NCI-H1417 (cell line): ENCODE measurements around the gene GOLT1A.

Experiments used
- DNase-seq, 3 experiments: peaks; one replicate each; lab custom pipeline; 2025; lab: John Stamatoyannopoulos, UW

GOLT1A gene

DNA sequence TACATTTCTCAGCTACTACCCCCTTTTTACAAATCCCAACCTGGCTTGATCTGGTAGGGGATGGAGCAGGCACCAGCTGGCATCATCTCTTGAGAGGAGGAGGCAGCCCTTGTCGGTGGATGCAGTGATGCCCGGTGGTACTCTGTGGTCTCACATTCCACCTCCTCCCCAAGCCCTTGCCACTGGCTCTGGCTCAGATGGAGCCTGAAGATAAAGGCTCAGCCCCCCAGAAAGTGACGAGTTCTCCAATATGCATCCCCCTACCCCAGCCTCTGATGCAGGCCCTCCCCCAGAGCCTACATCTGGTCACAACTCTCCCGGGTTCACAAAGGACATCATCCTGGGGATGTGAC, 3.8 kb upstream of the GOLT1A start:
- DNase-seq: no peak

DNA sequence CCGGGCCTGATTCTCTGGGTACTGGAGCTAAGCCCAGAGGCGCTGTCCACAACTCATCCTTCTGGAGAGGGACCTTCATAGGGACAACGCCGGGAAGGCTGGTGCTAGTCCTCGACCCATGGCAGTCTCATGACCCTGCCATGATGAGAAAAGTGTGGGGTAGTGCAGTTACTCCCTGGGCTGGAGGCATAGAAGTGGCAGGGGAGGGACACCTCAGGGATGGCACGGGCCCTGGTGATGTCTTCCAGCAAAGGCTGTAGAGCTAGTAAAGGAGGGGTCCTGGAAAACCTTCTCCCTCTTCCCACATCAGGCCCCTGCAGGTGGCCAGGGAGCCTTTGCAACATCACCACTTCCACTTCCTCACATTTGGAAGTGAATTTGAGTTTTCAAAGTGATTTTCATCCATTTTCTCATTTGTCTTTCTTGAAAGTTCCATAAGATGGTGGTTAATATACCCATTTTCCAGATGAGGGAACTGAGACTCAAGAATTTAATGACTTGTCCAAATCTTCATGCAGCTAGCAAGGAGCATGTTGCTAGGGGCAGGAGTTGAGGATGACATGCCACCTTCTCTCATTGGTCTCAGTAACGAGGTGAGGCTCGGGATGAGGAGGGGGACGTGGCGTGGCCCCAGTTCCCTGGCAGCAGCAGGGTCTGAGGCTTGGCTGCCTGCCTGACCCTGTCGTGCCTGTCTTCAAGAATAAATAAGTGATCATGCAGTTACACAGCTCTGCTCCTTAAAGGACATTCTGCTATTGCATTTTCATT, 3.3 kb upstream of the GOLT1A start:
- DNase-seq: no peak

DNA sequence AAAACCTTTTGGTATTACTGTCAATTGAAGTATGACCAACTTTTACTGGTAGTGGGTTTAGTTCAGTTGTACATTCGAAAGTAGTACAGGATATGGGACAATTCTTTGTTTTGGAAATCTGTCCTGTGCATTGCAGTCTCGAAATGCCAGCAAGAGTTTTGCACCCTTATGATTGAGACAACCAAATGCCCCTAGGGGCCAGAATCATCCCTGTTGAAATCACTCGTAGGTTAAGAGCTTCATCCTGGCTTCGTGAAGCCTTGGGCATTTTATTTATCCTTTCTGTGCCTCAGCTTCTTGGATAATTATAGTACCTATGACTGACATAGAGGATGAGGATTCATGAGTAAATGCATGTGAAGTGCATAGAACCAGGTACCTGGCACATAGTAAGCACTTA, 2.4 kb upstream of the GOLT1A start:
- DNase-seq: no peak

DNA sequence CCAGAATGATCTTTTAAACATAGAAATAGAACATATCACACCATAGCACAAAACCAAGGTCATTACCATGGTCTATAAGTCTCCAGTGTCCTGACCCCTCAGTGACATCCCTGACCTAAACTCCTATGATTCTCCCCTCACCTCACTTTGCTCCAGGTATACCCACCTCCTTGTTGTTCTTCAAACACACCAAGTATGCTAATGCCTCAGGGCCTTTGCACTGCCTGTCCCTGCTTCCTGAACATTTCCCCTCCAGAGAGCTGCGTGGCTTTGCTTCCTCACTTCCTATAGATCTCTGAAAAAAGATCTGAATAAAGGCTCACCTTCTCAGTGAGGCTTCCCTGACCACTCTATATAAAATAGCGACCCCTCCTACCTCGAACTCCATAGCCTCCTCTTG, 1.1 kb downstream of the GOLT1A start:
- no peak for DNase-seq

DNA sequence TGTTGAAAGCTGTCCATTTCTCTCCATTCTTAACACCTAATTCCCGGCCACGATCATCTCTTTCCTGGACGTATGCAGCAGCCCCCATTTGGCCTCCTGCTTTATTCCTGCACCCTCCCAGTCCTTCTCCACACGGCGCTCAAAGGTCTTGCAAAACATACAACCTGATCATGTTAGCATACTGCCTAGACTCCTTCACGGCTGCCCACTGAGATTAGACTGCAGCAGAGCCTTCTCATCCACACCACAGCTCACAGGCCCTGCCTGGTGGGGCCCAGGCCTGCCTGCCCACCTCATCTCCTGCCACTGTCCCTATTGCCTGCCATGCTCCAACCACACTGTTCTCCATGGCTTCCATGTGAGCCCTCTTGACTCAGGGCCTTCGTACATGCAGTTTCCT, 2.7 kb downstream of the GOLT1A start:
- DNase-seq: no peak

DNA sequence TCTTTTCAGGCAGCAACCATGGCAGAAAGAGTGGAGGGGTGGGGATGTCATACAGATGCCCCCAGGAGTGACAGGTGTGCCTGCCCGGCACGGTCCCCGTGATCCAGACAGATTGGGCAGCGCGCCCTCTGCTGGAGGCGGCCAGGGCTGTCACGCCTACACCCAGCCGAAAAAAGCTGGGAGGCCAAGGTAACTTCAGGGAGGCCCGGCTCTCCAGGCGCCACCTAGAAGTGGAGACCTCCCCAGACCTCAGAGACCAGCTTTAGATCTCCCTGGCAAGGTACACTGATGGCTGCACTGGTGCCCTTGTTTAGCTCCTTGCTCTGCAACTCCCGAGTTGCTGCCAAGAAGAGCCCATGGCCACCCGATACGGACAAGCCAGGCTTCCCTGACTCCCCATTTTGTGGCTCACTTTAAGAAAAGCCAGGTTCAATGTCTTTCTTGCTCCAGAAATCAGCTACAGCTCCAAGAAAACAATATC, 6.6 kb downstream of the GOLT1A start:
- DNase-seq: peak; percentile 29 to 75 (median 49)

DNA sequence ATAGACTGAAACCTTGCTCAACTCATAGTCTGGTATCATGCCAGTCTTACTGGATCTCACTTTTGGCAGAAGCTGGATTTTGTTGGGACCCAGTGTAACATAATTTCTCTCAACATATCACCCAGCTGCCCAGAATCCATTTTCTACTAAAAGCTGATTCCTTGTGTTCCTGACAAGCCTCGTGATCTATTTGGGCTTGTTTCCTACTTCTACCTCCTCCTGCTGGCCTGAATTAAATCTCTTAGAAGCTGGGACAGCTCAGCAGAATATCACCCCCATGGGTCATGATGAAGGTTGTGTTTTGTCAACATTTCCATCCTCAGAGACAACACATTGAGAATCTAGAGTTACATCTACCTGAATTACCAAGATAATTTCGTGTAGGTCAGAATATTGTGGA, 7.7 kb downstream of the GOLT1A start:
- DNase-seq: no peak

DNA sequence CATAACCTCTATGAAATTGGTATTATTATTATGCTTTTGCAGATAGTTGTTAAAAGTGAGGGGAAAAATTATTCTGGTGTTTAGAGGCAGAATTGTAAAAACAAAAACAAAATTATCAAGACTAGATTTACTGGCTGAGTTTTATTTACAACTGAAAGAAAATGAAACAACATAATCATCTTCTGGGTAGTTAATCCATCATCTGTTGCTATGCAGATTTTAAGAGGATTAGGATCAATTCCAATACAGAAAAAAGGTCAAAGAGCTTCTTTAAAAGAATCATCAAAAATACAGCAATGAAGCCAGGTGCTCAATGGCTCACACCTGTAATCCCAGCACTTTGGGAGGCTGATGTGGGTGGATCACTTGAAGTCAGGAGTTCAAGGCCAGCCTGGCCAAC, 8.3 kb downstream of the GOLT1A start:
- DNase-seq: no peak

DNA sequence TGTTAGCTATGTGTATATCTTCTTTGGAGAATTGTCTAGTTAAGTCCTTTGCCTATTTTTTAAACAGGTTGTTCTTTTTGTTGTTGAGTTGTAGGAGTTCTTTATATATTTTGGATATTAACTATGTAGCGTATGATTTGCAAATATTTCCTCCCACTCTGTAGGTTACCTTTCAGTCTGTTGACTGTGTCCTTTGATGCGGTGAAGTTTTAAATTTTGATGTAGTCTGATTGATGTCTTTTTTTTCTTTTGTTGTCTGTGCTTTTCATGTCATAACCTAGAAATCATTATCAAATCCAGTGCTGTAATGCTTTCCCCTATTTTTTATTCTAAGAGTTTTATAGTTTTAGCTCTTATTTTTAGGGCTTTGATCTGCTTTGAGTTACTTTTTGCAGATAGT, 8.8 kb downstream of the GOLT1A start:
- no peak for DNase-seq

DNA sequence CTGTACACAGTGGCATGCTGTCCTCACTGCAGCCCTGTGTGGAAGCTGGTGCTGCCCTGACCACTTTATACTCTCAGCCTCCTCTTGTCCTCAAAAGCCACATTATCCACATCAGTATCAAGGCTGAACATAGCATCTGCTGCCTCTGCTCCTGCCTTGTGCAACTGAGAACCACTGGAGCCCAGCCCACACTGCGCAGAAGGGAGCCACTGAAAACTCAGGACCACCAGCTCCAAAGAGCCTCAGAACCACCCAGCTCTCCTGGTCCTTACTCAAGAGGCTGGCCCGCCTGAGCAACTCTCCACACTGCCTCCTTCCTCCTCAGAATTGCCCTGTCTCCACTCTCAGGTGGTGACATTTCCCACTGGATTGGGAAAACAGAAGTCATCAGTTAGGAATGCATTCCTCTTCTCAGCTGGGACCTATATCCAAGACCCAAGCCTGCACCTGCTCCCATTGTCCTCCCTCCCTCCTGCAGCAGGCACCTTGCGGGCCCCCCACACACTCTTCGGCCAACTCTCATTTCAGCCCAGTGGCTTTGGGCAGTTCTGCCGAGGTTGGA, 10.5 kb downstream of the GOLT1A start:
- DNase-seq: no peak

DNA sequence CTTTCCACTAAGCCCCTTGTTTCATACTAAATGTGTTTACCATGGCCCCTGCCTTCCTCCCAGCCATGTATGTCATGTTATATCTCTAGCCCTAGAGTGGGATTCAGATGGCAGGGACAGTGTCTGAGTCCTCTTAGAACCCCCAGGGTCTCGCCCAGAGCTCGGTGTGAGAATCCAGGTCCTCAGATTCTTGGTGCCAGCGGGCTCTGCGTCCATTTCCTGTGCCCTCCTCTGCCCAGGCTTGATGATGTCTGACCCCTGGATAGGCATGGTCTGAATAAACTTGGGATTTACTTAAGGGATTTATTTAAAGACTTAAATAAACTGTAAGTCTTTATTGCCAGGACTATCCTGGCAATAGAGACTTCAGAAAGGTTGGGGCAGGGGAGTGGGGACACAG, 11.3 kb downstream of the GOLT1A start:
- DNase-seq: no peak

DNA sequence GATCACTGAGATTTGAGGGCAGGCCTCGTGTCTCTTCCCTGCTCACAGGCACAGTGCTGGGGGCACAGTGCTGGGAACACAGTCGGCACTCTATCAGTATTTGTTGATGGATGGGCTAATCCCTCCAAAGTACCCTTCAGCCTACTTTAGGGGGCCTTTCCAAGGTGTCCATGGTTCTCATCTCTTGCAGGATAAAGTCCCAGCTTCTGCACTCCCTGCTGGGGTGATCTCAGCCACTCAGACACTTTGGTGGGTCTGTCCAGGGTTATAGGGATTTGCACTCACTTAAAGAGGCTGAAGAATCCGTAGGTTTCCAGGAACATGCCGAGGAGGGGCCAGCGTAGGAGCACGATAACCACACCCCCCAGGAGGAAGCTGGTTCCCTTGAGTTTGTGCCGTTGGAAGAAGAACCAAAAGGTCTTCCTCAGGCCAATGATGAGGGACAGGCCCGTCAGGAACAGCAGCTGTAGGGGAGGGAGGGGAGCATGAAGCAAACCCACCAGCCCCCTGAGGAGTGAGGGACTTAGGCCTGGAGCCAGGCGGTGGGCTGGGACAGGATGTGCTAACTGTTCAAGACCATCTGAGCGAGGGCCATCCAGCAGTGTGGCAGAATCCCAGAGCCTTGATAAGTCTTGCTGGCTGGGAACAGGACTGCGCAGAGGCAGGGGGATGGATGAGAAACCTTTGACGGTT, 12.3 kb downstream of the GOLT1A start:
- no peak for DNase-seq

DNA sequence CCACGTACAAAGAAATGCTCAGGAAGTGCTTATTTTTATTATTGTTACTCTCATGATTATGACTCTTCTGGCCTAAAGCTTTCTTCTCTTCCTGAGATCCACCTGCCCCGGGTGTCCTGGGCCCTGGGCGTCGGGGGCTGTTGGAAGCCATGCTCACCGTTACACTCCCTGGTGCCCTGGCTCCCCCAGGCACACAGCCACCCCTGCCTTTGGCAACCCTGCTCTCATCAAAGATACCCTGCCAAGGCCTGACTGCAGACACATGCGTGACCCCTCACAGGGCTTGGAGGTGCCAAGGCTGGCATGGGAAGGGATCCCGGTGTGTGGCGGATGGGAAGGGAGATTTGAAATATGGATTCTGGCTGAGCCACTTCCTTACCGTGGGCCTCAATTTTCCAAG, 14.2 kb downstream of the GOLT1A start:
- DNase-seq: no peak

DNA sequence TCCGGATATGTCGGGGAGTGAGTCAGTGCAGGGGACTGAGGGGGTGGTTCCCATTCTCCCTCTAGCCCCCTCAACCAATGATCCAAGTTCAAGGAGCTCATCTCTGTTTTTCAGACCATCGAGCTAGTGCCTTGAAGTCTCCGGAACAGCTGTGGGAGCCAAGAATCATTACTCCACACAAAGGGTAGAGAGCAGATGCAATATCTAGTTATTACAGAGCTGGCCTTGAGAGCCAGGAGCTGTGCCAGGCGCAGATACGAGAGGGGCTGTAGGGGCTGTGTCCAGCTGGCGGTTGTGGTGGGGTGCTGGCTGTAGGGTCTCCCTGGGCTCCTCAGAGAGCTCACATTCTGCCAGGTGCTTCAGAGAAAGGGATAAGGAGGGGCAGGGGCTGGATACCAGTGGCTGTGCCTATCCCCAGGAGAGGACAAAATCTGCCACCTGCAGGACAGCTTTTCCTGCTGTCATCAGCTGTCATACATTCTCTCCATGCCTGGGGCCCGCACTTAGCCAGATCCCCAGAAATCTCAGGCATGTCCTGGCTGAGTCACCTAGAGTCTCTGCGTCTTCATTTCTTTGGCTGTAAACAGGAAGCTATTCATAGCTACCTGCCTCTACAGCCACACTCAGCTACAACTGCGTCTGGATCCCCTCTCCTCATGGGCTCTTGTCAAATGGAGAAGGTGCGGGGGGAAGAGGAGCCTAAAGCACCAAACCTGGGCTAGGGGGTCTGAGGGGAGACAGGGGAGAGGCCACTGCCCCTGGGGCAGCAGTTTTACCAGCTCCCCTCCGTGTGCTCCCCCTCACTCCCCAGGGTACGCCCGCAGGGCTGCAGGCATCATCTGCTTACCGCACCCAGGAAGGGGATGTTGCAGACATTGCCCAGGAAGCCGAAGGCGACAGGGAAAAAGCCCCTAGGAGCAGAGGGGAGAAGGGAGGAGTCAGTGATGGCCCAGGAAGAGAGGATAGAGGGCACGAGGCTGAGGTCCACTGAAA, 15.1 kb downstream of the GOLT1A start:
- DNase-seq: peak in 1 of 3 experiments; percentile 17

DNA sequence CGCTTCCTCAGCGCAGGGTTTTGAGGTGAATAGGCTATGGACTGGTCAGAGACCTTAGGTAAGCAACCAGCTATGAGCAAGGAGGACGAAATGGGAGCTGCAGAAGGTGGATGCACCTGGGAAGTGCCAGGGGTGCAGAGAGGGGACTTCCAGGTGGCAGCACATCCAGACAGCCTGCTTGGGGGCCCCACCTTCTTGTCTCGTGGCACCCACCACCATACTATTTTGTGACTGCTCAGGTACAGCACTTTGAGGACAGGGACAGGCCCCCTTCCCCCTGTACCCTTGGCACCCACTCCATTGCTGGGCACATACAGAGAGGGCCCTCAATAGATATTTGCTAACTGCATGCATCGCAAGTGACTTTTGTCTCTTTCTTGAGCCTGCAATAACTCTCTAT, 16.7 kb downstream of the GOLT1A start:
- no peak for DNase-seq

DNA sequence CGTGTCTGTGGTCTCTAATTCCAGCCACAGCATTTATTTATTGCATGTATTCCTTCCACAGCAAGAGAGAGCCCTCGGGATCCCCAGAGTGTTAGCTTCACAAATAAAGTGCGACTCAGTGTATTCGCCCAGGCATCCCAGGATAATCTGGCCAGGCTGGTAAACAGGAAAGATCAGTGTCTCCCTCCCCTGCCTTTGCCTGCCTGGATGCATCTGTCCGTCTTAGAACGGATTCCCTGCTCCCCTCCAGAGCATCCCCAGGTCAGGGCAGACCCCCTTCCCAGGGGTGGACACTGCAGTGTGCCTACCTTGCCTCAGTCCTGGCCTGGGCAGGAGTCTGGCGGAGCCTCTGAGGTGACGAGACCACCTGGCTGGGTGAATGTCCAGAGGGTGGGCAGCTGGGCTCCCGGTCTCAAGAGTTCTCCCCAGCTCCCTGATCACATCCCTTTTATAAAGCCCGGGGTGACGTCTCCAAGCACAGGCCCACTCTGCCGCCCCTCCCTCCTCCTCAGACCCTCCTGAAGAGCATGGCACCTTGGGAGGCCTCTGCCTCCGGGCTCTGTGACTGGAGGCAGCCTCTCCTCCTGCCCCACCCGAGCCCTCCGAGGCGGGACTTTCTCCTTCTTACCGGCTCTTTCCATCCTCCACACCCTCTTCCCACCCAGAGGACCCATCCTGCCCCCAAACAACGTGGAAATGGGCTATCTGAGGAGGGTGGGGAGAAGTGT, 17.6 kb downstream of the GOLT1A start, which contains the start of gene KISS1:
Gene KISS1 (minus strand): TSS at position 424 of the 728 bp plus-strand sequence. CDS start 3,615 bp downstream, outside the sequence.
- no peak for DNase-seq

DNA sequence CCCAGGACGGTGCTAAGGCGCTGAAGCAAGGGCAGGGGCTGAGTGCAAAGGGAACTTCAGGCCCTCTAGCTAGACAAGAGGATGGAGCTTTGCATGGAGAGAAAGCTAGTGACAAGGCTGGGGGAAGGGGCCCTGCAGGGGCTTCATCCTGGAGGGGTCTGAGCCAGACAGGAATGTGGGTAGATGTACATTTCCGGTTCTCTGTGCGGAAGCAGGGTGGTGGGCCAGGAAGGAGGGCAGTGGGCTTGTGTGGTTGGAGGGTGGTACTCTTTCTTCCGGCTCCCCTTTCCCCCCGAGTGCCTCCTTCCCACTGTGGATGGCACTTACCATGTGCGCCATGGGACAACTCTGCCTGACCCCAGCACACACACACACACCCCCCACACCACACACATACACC, 19.0 kb downstream of the GOLT1A start:
- no peak for DNase-seq

DNA sequence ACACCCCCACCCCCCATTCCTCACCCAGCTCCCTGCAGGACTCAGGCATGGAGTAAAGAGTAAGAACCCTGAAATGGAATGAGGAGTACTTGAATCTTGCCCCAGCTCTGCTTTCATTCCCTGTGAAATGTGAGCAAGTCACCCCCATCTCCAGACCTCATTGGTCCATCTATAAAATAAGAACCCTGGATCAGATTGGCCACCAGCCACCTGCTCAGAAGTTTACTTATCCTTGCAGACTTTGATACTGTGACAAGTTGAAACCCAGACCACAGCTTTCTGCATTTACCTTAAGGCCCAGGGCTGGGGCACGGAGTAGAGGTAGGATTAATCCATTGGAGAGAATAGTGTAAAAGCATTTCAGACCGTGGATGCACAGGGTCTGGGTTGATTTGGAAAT, 19.7 kb downstream of the GOLT1A start:
- DNase-seq: no peak

DNA sequence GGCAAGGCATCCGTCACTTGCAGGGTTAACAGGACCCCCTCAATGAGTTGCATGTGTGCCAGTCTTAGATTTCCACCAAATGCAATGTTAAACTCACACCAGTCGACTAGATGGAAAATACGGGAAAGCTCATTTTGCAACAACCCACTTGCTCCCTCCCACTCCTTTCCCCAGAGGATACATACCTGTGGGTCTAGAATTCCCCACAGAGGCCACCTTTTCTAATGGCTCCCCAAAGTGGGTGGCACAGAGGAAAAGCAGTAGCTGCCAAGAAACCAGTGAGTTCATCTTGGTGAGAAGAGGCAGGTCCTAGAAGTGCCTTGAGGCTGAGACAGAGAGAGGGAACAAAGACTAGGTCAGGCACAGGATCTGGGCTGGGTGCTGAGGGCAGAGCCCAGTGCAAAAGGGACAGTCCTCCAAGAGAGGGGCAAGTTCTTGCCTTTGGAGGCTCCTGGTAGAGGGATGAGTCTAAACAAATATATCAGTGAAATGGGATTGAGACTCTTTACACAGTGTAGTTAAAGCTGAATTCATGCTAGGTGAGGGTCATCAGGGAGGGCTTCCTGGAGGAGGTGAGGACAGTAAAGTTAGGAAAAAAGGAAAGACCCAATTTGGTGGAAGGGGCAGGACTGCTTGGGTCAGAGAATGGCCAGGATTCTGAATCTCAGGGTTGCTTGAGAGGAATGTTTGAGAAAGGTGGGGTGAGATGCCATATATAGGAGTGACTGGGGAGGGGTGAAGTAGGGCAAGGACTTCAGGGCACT, 21.0 kb downstream of the GOLT1A start:
- no peak for DNase-seq

DNA sequence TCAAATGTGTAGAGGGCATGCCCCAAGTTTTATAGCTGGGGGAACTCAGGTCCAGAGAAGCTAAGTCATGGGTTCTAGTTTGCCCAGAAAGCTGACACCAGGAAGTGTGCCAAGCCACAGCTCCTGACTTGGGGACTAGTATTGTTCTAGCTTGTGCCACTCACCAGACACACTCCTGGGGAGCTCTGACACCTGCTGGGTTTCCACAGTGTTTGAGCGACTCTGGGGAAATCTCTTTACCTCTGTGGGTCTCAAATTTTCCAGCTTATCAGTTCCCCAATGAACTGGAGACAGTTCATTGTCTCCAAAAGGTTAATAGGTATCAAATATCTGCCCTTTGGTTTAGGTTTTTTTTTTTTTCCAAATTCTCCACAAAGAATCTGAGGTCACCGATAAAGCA, 21.7 kb downstream of the GOLT1A start:
- DNase-seq: no peak

DNA sequence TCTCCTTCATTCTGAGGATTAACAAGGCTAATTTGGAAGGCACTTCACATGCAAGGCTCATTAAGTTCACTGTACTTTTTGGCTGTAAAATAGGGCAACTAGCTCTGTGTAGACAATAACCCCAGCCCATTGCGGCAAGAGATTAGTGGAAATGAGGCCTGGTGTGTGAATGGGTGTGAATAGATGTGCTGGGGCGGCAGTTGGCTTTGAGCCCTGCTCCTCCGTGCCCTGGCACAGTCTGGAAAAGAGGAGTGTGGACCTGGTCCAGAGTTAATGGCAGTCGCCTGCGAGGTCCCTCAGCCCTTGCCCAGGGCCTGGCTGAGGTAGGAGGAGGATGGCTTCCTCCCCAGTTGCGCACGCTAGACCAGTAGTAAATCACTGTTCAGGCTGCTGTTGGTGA, 22.3 kb downstream of the GOLT1A start:
- no peak for DNase-seq
